Stimulated activated CD8-positive, alpha-beta memory T cell treated with anti-CD3 and anti-CD28 coated beads, Interleukin-12 subunit alpha, Interleukin-12 subunit beta, amount 100 ng/mL, for 4 hours (primary cell): ENCODE data around the gene CSTB.
A peak's percentile ranks its signal among the peaks of the same experiment; 100 is the strongest.

Experiments used
- DNase-seq: peaks from one replicate; pipeline ENCODE4 v3.0.0-alpha.2; 2020; ENCODE audit warnings: low read depth

Gene CSTB

GRCh38 chr21:43789276-43790009 is 13.3 kb upstream of the CSTB start, which contains the start of gene RRP1:
Gene RRP1 (plus strand): TSS chr21:43789577. CDS start chr21:43789630, 53 bp downstream.
- peak; percentile 92 for DNase-seq

GRCh38 chr21:43786807-43787440 is 10.8 kb upstream of the CSTB start:
- DNase-seq: no peak

- no peak for DNase-seq
These were observed 10.2 kb upstream of the CSTB start for GRCh38 chr21:43786300-43786806.

- DNase-seq: no peak
These were observed 9.0 kb upstream of the CSTB start for GRCh38 chr21:43785134-43785533.

- no peak for DNase-seq
These were observed 7.1 kb upstream of the CSTB start for GRCh38 chr21:43783098-43783700.

- DNase-seq: no peak
These were observed 6.5 kb upstream of the CSTB start for GRCh38 chr21:43782431-43783097.

GRCh38 chr21:43781846-43782245 is 5.7 kb upstream of the CSTB start:
- DNase-seq: no peak

GRCh38 chr21:43779660-43780059 is 3.6 kb upstream of the CSTB start:
- no peak for DNase-seq

- DNase-seq: no peak
These were observed 2.6 kb upstream of the CSTB start for GRCh38 chr21:43778469-43779335.

- no peak for DNase-seq
These were observed 1.8 kb upstream of the CSTB start for GRCh38 chr21:43777953-43778352.

- DNase-seq: no peak
These were observed 918 bp downstream of the CSTB start for GRCh38 chr21:43775190-43775589.

- DNase-seq: no peak
These were observed 1.9 kb downstream of the CSTB start for GRCh38 chr21:43774163-43774562.

GRCh38 chr21:43772425-43772821 is 3.7 kb downstream of the CSTB start:
- no peak for DNase-seq

GRCh38 chr21:43771698-43772424 is 4.2 kb downstream of the CSTB start:
- no peak for DNase-seq

- no peak for DNase-seq
These were observed 4.9 kb downstream of the CSTB start for GRCh38 chr21:43771199-43771675.

GRCh38 chr21:43770066-43770655 is 5.9 kb downstream of the CSTB start:
- DNase-seq: no peak

- DNase-seq: no peak
These were observed 6.7 kb downstream of the CSTB start for GRCh38 chr21:43769325-43769958.

GRCh38 chr21:43768868-43769167 is 7.3 kb downstream of the CSTB start:
- DNase-seq: no peak

- no peak for DNase-seq
These were observed 7.9 kb downstream of the CSTB start for GRCh38 chr21:43767984-43768867.
